NCI-H2171 (cell line): ENCODE results near the gene RAB1B.
"Not testable (repeated sequence)": the region's sequence is repeated elsewhere in the genome, so short reads cannot be mapped to it uniquely, and the experiment has no call there.

Experiments used
- DNase-seq: peaks from one replicate; lab custom pipeline; 2025; lab: John Stamatoyannopoulos, UW

RAB1B gene

DNA sequence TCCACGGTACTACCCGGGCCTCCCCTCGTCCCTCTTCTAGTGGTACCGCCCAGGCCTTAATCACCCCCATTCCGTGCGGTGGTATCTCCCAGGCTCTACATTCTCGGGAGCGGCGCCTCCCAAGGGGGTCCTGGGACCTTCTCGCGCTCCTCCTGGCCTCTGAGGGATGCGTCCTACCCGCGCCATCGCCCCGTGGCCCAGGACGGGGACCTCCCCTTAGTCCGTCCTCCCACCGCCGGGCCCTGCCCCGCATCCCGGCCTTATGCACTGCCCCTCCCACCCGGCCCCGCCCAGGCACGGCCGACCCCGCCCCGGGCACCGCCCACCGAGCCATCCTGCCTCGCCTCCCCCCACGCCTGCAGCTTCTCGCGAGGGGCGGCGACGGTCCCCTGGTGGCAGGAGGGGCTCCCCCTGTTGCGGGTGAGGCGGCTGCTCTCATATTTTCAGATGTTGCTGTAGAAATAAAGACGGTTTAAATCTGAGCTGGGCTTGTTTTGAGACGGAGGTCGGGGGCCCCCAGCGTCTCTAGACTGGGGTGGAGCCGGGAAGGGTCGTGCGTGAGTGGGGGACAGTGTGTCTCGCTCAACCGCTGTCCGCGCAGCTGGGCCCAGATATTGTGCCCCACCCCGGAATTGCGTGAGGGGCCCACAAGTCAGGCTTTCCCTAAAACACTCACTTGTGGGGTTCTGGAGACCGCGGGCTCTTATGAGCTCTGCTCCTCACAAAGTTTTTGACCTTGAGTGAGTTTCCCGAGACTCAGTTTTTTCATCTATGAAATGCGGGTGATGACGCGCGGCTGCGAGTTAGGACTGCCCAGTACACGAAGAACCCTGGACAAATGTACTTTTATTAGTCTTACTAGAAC, 828 bp upstream of the RAB1B start:
- peak; percentile 83 for DNase-seq

DNA sequence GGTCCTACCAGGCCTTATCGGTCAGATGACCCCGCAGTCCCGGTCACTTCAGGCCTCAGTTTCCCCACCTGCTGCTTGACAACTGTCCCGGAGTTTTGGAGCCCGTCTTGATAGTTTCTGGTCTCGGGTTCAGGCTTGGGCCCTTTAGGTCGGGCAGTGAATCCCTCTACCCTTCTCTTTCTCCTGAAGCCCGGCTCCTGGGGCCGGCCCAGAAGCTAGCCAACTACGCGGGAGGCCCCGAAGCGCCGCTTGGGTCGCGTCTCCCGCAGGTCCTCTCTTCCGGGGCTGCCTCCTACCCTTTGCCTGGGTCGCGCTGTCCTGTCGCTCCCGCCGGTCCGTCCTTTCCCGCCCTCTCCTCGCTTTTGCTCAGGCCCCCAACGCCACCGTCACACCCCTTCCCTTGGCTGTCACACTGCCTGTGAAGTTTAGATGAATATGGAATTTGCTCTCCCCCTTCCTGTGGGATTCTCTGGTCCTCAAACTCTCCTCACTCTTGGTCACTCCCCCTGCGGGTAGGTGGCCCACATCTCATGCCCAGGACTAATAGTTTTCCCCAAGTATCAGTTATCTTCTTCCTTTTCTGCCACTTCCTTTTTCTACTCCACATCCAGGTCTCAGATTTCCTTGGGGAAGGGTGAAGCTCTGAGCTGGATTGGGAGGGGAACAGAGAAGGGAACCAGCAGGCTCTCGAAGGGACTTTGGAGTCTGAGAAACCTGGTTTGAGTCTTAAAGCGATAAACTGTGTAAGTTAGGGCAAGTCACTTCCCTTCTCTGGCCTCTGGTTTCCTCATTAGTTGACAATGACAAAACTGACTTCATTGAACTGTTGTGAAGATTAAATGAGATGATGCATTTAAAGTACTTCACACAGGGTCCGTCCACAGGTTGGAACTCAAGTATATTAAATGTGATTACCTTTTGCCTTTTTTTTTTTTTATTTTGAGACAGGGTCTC, 790 bp downstream of the RAB1B start:
- no peak for DNase-seq

DNA sequence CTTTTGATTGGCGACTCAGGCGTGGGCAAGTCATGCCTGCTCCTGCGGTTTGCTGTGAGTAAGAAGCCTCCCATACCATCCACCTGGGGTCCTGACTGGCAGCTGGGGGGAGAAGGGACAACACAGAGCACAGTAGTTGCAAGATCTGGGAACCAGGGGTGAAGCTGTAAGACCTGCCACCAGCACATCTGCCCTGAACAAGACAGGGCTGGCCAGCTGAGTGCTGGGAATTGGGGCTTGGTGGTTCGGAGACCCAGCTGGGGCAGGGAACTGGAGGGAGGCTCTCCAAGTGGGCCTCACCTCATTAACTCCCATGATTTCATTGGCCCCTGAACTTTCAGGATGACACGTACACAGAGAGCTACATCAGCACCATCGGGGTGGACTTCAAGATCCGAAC, 3.4 kb downstream of the RAB1B start:
- no peak for DNase-seq

DNA sequence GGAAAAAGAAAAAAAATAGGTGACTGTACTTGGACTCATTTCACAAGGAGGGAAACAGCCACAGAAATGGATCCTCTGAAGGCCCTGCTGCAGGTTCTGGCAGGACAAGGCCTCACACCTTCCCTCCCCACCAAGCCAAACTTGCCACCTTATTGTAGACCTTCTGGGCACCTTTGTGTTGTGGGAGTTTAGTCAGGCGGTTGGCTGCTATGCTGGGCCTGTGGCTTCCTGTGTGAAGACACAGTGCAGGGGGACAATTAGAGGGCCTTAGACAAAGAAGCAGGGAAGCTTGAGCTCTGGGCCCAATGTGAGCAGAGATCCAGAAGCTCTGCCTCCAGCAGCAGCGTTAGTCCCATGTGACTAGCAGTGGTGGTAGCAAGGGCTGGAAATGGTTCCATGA, 4.2 kb downstream of the RAB1B start:
- no peak for DNase-seq

DNA sequence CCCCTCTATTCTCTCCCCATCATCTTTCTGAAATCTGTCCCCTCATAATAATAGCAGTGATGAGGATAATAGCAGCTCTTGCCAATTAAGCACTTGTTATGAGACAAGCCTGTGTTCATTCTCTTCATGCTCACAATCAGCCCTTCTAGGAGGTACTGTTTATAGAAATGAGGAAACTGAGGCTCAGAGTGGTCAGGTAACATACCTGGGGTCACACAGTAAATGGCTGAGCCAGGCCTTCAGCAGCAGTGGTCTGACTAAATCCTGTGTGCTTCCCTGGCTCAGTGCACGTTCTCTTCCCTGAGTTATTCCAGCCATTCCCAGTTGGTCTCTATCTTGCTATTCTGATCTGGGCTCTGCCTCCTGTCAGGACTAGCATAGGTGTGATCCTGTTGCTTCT, 5.8 kb downstream of the RAB1B start:
- no peak for DNase-seq

GRCh38 chr11:66275396-66275795, 7.0 kb downstream of the RAB1B start:
- no peak for DNase-seq

DNA sequence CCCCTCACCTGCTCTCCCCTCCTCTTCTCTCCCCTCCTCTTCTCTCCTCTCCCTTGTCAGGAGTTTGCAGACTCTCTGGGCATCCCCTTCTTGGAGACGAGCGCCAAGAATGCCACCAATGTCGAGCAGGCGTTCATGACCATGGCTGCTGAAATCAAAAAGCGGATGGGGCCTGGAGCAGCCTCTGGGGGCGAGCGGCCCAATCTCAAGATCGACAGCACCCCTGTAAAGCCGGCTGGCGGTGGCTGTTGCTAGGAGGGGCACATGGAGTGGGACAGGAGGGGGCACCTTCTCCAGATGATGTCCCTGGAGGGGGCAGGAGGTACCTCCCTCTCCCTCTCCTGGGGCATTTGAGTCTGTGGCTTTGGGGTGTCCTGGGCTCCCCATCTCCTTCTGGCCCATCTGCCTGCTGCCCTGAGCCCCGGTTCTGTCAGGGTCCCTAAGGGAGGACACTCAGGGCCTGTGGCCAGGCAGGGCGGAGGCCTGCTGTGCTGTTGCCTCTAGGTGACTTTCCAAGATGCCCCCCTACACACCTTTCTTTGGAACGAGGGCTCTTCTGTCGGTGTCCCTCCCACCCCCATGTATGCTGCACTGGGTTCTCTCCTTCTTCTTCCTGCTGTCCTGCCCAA, 7.7 kb downstream of the RAB1B start:
- no peak for DNase-seq

- DNase-seq = not testable (repeated sequence)
Observed at GRCh38 chr11:66276619-66277018, 8.2 kb downstream of the RAB1B start.

DNA sequence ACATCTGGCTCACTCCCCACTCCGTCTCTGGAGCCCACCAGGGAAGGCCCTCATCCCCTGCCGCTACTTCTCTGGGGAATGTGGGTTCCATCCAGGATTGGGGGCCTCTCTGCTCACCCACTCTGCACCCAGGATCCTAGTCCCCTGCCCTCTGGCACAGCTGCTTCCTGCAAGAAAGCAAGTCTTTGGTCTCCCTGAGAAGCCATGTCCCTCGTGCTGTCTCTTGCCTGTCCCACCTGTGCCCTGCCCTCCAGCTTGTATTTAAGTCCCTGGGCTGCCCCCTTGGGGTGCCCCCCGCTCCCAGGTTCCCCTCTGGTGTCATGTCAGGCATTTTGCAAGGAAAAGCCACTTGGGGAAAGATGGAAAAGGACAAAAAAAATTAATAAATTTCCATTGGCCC, 8.6 kb downstream of the RAB1B start:
- not testable (repeated sequence) for DNase-seq

GRCh38 chr11:66277471-66278362, 9.3 kb downstream of the RAB1B start, which contains the start of gene CNIH2:
CNIH2 (plus strand) TSS chr11:66278175; CDS start chr11:66278457, 282 bp downstream.
- DNase-seq = no peak

DNA sequence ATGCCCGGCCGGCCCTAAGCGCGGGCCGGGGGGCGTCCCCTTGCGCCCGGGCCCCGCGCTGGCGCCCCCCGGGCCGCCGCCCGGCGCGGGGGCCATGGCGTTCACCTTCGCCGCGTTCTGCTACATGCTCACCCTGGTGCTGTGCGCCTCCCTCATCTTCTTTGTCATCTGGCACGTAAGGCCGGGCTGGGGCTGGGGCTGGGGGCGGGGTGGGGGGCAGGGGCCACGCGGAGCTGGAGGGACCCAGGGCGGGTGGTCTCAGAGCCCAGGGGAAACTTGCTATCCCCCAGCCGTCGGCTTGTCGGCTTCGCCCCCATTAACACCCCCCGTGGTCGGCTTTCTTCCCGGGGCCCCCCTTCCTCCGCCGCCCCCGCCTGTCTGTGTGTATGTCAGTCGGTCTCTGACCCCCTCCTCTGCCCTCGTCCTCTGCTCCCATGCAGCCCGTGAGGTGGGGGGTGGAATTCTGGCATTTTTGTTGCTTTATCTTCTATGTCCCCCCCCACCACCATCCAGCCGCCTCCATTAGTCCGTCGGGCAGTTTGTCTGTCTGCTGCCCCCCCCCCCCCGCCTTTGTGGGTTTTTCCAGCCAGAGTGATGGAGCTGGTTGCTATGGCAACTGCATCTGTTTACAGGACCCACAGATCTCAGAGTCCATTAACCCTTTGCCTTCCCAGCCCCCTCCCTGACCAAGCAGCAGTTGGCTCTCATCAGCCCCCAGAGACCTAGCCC, 10.1 kb downstream of the RAB1B start:
- no peak for DNase-seq

- DNase-seq = peak; percentile 47
Observed at GRCh38 chr11:66279092-66279734, 10.8 kb downstream of the RAB1B start.

GRCh38 chr11:66280428-66280827, 12.0 kb downstream of the RAB1B start:
- peak; percentile 90 for DNase-seq

DNA sequence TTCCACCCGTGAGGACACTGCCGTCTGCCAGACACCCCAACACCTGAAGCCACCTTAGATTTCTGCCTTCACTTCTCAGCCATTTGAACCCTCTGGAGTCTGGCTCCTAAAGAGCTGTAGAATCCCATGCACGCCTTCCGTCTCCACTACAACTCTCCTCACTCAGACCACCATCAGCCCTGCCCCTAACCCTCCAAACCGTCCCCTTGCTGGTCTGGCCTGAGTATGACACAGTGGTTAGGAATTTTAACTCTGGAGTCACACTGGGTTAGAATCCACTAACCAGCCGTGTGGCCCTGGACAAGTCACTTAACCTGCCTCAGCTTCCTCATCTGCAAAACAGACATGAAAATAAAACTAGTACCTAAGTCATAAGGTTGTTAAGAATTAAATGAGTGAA, 12.6 kb downstream of the RAB1B start:
- DNase-seq = no peak

DNA sequence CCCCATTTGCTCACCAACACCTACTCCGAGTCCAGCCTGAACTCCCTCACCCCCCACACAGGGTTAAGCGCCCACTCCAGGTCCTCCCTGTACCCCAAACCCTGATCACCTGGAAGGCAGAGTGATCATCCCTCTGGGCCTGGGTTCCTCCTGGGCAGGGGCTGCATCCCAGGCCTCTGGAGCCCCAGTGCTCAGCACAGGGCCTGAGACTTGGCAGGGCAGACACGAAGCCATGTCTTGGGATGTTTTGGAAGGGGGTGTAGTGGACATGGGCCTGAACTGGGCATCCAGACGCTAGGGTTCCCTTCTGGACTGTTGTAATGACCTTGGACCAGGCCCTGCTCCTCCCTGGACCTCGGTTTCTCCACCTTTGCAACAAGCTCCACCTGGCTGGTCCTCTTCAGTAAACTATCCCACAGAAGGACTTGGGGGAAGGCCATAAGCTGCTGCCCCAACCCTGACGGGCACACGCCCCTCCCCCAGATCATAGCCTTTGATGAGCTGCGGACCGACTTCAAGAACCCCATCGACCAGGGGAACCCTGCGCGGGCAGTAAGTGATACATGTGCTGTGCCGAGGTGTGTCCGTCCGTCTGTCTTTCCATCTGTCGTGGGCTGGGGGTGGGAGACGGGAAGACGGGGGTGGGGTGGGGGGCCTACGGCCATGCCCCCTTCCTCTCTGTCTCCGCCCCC, 13.5 kb downstream of the RAB1B start:
- no peak for DNase-seq

DNA sequence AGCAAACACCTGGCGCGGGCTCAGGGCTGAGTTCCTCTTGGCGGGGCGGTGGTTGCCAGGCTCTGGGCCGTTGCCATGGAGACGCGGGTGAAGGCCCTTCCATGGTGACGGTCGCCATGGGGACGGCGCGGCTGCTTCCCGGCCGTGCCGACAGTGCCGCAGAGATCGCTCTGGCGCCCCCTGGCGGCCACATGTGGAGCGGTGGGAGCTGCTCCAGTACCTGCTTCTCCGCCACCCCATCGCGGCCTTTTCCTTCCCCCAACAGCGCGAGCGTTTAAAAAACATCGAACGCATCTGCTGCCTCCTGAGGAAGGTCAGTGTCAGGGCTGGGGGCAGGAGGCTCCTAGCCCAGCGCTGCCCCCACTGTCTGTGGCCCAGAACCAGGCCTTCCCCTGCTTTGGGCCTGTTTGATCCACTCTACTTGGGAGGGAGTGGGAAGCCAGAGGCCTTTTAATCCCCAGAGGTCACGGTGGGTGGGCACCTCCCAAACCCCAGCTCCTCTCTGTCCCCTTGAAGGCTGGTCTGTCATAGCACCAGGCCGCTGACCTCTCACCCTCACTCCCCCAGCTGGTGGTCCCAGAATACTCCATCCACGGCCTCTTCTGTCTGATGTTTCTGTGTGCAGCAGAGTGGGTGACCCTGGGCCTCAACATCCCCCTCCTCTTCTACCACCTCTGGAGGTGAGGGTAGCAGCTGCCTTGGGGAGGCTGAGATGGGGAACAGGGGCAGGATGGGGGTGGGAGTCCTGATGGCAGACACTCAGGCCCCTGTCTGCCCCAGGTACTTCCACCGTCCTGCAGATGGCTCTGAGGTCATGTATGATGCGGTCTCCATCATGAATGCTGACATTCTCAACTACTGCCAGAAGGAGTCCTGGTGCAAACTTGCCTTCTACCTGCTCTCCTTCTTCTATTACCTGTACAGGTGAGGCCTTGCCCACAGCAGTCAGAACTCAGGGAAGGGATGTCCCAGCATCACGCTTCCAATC, 14.3 kb downstream of the RAB1B start:
- DNase-seq = peak; percentile 99

- DNase-seq = no peak
Observed at GRCh38 chr11:66283461-66284105, 15.1 kb downstream of the RAB1B start.
